Breast epithelium (tissue), 3 donors: Measurements from ENCODE around the gene ATP9A.

Source experiments
- CTCF ChIP-seq, 3 donors: fragments of 450-650 bp; IDR thresholded peaks; one replicate each; pipeline ENCODE4 v1.5.1; 2016 to 2017; ENCODE audit warnings: antibody characterized with exemption in 3 of 3, mild to moderate bottlenecking in 3 of 3, moderate library complexity in 3 of 3
- POLR2A ChIP-seq: fragments of 450-650 bp; IDR thresholded peaks from one replicate; pipeline ENCODE4 v1.6.1; 2016; ENCODE audit warnings: antibody characterized with exemption, mild to moderate bottlenecking, moderate library complexity

GRCh38 chr20:51728737-51729136 is 39.5 kb downstream of the ATP9A start:
- TF ChIP-seq CTCF (IDR thresholded peaks at IDR 0.05) (no peak), POLR2A (no peak)
